Raji (cell line): ENCODE measurements around the gene FMO1.

ENCODE experiments used
- POLR2A ChIP-seq: IDR thresholded peaks from 2 replicates; pipeline ENCODE4 v1.6.1; 2011; ENCODE audit warnings: low read depth, low read length, control low read depth; ENCODE audit not compliant: insufficient read depth

FMO1 gene

DNA sequence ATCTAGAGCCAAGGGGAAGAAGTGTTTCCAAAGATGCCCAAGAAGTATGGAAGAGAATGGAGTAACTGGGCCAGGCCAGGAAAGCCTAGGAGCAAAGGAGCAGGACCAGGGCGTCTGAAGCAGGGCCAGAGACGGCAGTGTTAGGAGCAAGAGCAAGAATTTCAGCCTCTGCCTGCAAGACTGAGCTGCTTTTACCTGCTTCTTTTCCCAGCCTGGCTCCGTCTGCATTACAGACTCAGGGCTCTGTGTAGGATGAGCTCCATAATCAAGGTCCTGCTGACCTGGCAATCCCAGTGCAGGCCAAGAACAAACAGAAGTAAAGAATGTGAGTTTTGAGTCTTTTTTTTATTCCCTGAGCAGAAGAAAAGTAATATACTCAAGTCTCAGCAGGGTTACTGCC is 10.1 kb downstream of the FMO1 start:
- no peak for TF ChIP-seq POLR2A

DNA sequence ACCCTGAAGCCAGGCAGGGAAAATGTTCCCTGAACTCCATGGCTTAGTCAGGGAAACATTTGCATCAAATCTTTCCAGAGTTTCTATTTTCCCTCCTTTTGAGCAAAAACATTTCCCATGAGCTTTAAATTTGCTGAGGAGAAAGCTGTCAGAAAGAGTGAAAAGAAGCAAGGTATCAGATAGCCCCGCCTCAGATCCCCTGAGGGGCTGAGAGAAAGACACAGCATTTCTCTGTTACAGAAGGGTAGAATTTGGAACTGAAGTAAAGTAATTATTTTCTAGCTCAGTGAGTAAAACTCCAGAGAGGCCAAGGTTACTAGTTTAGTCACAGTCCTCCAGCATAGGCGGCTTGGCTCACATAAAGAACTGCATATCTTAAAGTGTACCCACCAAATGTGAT is 10.6 kb downstream of the FMO1 start:
- no peak for TF ChIP-seq POLR2A

DNA sequence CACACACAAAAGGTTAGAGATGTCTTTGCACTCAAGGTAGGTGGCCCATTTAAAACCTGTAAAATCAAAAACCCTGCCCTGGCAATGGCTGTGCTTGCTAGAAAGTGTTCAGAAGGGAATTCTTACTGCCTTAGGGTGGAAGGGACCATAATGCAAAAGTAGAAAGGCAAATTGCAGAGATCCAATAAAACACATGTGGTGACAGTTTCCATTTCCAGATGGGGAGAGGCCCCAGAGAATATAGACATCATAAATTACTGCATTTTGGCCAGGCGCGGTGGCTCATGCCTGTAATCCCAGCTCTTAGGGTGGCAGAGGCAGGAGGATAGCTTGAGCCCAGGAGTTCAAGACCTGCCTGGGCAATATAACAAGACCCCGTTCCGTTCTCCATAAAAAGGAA is 13.0 kb downstream of the FMO1 start:
- no peak for TF ChIP-seq POLR2A

DNA sequence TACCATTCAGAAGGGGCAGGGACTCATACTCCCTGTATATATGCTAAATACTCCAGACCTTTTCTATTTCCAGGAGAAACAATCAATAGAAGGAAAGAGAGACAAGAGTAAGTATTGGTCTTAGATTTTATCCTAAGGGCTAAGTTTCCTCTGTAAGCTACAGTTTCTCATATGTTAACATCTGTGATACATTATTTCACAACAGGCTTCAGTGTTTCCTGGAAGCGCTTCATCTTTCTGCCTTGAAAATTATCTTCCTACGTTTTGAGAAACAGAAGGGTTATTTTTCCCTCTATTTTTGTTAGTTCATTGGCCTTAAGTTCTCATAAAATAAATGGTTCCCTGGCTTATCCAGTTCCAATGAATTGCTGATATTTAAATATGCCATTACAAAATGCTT is 15.6 kb downstream of the FMO1 start:
- TF ChIP-seq POLR2A, result no peak

DNA sequence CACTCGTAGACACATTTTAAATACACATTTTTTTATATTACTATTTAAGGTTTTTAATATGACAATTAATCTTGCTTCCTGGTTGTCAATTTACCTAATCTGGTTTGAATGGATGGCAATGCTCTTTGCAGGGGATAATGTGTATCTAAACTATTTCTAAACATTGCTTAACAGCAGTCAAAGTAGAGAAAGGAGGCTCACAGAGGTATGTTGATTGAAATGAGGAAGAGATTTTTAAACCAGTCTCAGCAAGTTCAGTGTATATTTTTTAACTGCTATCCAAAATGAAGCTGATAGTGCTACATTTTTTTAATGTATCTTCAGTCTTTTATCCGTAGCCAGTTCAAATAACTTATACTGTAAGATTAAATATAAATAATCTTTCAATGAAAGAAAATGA is 17.4 kb downstream of the FMO1 start:
- TF ChIP-seq POLR2A, result no peak

DNA sequence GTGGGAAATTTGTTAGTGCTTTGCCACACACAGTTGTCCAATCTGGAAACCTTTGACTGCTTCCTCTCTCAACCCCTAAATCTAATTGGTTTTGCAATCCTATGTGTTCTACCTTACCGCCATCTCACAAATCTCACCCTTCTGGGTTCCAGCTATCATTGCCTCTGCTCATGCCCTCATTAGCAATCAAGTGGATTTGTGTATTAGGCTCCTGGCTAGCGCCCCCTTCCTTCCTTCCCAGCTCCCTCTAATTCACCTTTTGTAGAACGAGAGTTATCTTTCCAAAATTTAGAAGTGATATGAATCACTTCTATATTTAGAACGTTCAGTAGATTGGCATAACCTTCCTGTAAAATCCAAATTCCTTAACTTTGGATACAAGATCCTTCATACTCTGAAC is 18.6 kb downstream of the FMO1 start:
- no peak for TF ChIP-seq POLR2A

DNA sequence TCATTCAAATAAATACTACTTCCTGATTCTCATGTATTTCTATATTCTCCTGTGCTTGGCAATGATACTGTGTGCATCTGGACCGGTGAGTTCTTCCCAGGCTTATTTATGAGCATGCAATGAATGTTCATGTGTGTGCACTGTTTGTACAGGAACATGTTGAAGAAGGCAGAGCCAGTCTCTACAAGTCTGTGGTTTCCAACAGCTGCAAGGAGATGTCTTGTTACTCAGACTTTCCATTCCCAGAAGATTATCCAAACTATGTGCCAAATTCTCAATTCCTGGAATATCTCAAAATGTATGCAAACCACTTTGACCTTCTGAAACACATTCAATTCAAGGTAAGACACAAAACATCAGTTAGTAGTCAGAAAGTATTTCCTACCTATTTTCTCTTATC is 19.1 kb downstream of the FMO1 start:
- TF ChIP-seq POLR2A, result no peak

DNA sequence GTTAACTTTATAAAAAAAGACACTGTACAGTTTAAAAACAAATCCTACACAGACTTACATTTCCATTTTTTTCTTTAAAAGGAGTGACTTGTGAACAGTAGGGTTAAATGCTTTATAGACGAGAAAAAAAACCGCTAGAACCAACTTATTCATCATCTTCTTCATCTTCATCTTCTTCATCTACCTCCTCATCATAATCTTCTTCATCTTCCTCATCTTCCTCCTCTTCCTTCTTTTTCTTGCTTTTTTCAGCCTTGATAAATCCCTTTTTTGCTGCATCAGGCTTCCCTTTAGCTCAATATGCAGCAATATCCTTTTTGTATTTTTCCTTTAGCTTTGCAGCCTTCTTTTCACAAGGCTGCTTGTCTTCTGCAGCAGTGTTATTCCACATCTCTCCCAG is 22.5 kb downstream of the FMO1 start:
- TF ChIP-seq POLR2A, result no peak

DNA sequence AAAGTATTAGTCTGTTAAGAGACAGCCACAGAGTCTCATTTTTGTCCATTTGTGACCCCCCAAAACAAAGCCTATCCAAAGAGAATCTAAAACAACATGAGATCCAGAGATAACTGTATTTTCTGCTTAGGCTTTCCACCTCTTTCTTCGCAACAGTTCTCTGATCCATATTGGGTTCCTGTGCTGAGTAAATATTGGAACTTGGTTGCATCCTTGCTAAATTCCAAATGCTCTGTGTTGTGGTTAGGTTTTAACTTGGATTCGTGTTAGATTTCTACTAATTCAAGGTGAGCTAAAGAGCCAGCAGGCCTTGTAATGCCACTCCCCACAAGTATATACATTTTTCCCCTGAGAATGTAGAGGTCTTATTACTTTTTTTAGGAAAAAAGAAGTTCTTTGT is 29.2 kb downstream of the FMO1 start:
- TF ChIP-seq POLR2A, result no peak

DNA sequence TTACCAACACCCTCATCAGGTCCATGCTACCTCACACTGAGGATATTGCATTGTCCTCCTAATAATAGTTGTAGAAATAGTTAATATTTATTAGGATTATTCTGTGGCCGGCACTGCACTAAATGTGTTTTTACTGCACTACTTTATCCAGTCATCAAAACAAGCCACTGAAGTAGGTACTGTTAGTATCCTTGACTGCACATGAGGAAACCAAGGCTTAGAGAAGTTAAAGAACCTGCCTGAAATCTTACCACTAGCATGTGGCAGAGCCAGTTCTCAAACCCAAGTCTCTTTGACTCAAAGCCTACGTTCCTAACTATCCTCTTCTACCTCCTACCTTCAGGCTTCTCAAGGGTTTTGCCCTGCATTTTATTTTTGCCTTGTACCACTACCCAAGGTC is 30.9 kb downstream of the FMO1 start:
- no peak for TF ChIP-seq POLR2A

DNA sequence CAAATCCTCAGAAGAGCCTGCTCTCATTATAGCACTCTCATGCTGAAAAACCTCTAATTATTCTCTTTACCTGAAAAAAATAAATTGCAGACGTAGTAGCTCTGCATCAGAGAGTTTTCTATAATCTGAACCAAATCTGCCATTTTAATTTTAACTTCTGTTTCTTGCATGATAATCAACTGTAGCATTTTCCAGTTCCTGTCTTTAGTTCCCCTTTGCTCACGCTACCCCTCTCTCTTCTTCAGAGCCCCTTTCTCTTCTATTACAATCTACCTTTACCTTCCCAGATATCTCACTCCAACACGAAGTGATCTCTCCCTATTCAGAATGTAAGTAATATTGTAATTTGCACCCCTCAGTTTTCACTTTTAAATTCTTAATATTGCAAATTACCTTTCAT is 31.4 kb downstream of the FMO1 start:
- no peak for TF ChIP-seq POLR2A

DNA sequence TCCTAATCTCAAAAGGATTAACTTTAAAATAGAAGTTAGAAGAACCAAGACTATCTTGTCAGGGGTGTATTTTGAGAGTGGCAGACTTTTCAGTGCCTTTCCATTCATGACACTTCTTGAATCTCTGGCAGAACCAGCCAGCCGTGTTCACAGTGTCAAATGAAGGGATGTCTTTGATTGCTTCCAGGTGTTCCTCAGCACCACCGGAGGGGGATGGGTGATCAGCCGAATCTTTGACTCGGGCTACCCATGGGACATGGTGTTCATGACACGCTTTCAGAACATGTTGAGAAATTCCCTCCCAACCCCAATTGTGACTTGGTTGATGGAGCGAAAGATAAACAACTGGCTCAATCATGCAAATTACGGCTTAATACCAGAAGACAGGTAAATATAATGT is 32.3 kb downstream of the FMO1 start:
- TF ChIP-seq POLR2A, result no peak

DNA sequence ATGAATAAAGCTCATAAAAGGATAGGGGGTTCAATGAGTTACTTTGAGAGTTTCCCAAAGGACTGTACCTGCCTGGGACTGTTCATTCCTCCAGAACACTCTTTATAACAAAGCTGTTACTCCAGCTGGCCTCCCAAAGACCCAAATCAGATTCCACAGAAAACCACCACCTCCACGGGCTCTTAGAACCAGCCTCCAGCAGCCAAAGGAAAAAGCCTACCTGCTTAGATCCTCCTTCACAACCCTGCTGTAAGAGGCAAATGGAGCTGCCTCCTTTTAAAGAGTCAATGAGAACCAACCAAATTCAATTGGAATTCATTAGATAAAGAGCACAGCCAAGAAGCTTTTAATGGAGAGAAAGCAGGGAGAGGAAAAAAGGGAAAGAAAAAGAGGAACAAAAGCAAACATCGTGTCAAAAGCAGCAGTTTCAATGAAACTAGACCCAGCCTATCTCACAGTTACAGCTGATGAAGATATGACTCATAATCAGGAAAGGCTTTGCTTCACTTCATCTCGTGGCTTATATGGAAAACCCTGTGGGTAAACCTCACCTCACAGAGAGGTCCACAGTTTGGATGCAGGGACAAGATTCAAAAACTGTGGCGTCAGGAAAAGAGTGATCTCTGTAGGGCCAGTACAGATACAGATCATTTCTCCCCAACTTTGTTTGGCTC is 37.9 kb downstream of the FMO1 start:
- TF ChIP-seq POLR2A, result no peak

DNA sequence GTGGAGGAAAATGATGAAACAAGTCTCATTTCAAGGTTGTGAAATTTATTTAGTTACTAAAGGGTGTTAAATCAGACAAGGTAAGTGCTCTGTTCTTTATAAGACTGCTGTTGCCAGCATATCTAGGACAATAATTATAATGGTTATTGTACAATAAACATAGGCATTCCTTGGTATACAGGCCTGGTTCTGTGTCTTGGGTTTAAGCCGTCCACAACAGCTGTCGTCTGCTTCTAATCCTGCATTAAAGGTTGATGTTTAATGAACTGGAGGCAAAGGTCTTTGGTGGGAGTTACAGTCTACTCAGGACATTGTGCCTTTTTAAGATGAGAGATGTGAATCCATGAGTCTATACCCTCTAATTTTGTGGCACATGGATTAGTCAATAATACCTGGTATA is 42.3 kb downstream of the FMO1 start:
- no peak for TF ChIP-seq POLR2A

DNA sequence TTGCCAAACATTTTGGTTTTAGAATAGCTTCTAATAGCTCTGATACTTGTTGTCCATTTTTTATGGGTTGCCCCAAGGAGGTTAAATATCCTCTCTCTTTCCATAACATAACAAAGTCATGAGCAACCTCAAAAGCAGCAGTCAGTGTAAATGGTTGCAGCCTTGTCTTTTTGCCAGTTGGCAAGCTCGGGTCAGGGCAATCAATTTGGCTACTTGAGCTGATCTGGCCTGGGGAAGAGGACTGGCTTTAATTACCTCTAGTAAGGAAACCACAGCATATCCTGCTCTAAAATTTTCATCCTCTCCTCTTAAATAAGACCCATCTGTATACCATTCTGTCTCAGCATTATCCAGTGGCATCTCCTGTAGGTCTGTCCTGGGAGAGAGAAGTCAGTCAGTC is 44.5 kb downstream of the FMO1 start:
- TF ChIP-seq POLR2A, result no peak

DNA sequence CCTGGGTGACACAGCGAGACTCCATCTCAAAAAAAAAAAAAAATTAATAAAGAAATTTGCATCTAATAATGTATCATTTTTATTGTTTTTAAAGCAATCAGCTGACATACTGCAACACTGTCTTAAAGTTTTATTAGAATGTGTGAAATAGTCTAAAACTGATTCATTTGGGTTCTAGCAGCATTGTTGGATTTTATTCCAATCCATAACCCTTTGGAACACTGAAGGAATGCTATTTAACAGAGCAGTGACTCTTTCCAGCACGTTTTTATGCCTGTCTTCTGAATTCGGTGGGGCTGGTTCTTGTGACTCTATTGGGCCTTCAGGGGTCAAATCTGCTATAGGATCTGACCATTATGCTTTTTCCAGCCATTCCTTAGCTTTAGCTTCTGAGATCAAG is 47.5 kb downstream of the FMO1 start:
- TF ChIP-seq POLR2A, result no peak

DNA sequence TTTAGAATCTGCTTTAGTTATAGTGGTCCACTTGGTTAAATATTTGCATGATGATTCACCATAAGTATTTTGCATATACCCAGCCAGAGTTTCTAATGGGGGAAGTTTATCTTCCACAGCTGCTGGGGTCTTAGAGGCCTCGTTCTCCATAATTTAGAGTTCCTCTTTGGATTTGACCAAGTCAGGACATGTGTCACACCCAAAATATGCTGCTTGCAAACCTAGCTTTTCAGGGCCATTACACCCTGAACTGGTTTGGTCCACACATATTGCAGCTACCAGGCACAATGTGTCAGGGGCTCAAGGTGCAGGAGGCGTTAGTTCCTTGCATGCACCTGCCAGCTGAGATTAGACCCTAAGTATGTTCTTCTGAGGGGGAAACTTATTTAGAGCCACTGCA is 48.6 kb downstream of the FMO1 start:
- TF ChIP-seq POLR2A, result no peak
